Stomach (tissue), 4 donors: ENCODE data around the gene GPR15LG.

ENCODE experiments used
- CTCF ChIP-seq, 7 experiments: fragments of 450-650 bp in 4 of 7; fragments of 200-600 bp in 3 of 7; sonication (generic) in 3 of 7; IDR thresholded peaks; one replicate each; pipeline ENCODE4 v1.5.1; 2016 to 2019; ENCODE audit warnings: antibody characterized with exemption in 7 of 7, control low read depth in 2 of 7, mild to moderate bottlenecking in 1 of 7
- EP300 ChIP-seq: sonication (generic); formaldehyde crosslinking; IDR thresholded peaks from one replicate; pipeline ENCODE4 v1.6.1; 2017; ENCODE audit warnings: antibody characterized with exemption
- POLR2A ChIP-seq, 4 donors: fragments of 450-650 bp; IDR thresholded peaks; one replicate each; pipeline ENCODE4 v1.6.1; 2016; ENCODE audit warnings: antibody characterized with exemption in 4 of 4, control low read depth in 2 of 4, mild to moderate bottlenecking in 1 of 4, moderate library complexity in 1 of 4
- POLR2AphosphoS5 ChIP-seq, 3 donors: sonication (generic); formaldehyde crosslinking; IDR thresholded peaks; one replicate each; pipeline ENCODE4 v1.6.1; 2016; ENCODE audit warnings: antibody characterized with exemption in 3 of 3

GRCh38 chr10:84212014-84212413 is 38.4 kb downstream of the GPR15LG start:
- TF ChIP-seq CTCF (IDR thresholded peaks at IDR 0.05) = no peak
- TF ChIP-seq POLR2AphosphoS5 (IDR thresholded peaks at IDR 0.05) = no peak
- TF ChIP-seq POLR2A (IDR thresholded peaks at IDR 0.05) = no peak
- no peak for TF ChIP-seq EP300
